Measurements from ENCODE around the gene ZNF670. TPM values are rescaled to one million over a fixed set of nuclear protein-coding genes. Genes with fewer than 3 reads are reported as not detected.

ZNF670 gene
- total and polyA plus RNA-seq, 9 of the 15 experiments (the other 6 are each of a cell fraction or from before 2014, with no cell fraction given): 7.1 to 23.4 (median 11.8) TPM

- TF ChIP-seq ZNF830 (CRISPR knock-in tag; IDR thresholded peaks at IDR 0.05) (no peak), EP300 (IDR thresholded peaks at IDR 0.05; ENCODE audit: low read length) (no peak), ATF6 (CRISPR knock-in tag; IDR thresholded peaks at IDR 0.05) (no peak), ZFPM2 (CRISPR knock-in tag; IDR thresholded peaks at IDR 0.05) (no peak), C11orf30 (IDR thresholded peaks at IDR 0.05; ENCODE audit: low read depth) (peak; percentile 50; the same call in 1 of the 2 replicates), IRF9 (tag; IDR thresholded peaks at IDR 0.05) (no peak), CBX1 (IDR thresholded peaks at IDR 0.05; ENCODE audit: low read depth) (peak; percentile 75), EP400 (IDR thresholded peaks at IDR 0.05) (peak; percentile 86), PHF21A (IDR thresholded peaks at IDR 0.05; ENCODE audit: borderline replicate concordance, low read depth) (0 out of 2 replicates have a peak, but pooled peaks have one; percentile 21), MBD1 (CRISPR knock-in tag; IDR thresholded peaks at IDR 0.05) (no peak), FOXK1 (CRISPR knock-in tag; IDR thresholded peaks at IDR 0.05; ENCODE audit: borderline replicate concordance) (no peak), CREB5 (CRISPR knock-in tag; IDR thresholded peaks at IDR 0.05) (no peak), ZNF717 (CRISPR knock-in tag; IDR thresholded peaks at IDR 0.05) (no peak), ZNF445 (CRISPR knock-in tag; IDR thresholded peaks at IDR 0.05; ENCODE audit: low read depth) (no peak), ERF (CRISPR knock-in tag; IDR thresholded peaks at IDR 0.05) (no peak), KAT2B (IDR thresholded peaks at IDR 0.05; ENCODE audit: low read depth, low read length) (no peak), ATF7 (IDR thresholded peaks at IDR 0.05) (peak; percentile 82), ELK3 (CRISPR knock-in tag; IDR thresholded peaks at IDR 0.05) (no peak), MAFK (IDR thresholded peaks at IDR 0.05; ENCODE audit: low read length) (no peak), ZNF668 (CRISPR knock-in tag; IDR thresholded peaks at IDR 0.05) (no peak), FOXK2 (conservative IDR thresholded peaks at IDR 0.05 in 1 of 2, IDR thresholded peaks at IDR 0.05 in 1 of 2; ENCODE audit: low read depth in 2 of 2) (peak; percentile 33 to 40; a peak in 1 of 4 replicates), DNMT1 (IDR thresholded peaks at IDR 0.05) (no peak)
Observed at GRCh38 chr1:247078258-247079140, at the start of gene ZNF670 (continued).

All from K562 (cell line).